HK-2 (cell line): ENCODE data around the gene STK39.
"Not testable (repeated sequence)": the region's sequence is repeated elsewhere in the genome, so short reads cannot be mapped to it uniquely, and the experiment has no call there.

Experiments used
- DNase-seq: peaks from one replicate; pipeline ENCODE4 v3.0.0-alpha.2; 2018; ENCODE audit not compliant: unreplicated experiment

STK39 gene

DNA sequence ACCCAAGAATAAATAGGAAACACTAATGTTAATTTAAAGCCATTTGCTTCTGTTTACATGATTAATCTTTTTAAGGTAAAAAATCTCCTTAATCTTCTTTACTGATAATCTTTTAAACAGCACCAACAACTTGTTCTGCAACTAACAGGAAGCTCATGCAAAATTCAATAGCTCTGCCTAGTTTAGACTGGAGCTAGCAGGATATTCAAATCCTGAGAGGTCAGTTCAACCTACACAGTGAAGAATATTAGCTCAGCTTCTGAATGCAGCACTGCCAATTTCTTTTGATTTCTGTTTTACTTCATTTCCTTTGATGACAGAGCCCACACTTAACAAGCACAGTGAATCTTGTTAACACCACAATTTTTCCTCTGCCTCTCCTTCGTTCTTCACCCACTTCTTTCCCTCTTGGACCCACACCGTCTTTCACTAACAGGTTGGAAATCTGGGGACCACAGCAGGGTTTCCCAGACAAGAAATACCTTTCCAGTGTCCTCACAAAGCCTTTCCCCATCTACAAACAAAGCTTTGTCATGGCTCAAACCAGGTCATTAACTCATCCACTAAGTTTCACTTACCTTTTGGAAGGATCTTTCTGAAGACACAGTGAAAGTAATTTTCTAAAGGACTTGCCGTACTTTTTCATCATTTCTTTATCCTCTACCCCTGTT lies 109.8 kb downstream of the STK39 start:
- no peak for DNase-seq

DNA sequence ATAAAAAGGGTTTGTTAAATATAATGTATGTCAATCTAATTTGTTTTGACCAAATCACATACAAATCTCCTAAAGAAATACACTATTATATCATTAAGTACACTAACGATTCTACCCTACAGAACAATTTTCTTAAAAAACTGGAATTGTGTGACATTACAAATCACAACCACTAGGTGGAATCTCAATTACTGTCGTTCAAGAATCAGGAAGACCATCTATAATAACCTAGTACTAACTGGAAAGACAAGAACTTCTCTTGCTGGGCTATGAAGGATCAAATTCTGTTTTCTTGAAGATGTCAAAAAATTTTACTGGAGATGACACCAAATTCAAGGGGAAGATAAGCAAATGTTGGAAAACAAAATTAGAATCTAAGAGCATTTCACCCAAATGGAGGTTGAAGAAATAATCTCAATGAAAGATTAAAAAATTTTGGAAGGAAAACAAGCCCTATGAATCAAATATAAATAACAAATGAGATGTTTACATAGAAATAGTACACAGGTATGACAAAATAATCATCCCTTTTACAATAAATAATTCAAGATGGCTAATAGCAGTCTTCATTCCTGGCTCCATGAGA lies 110.9 kb downstream of the STK39 start:
- no peak for DNase-seq

DNA sequence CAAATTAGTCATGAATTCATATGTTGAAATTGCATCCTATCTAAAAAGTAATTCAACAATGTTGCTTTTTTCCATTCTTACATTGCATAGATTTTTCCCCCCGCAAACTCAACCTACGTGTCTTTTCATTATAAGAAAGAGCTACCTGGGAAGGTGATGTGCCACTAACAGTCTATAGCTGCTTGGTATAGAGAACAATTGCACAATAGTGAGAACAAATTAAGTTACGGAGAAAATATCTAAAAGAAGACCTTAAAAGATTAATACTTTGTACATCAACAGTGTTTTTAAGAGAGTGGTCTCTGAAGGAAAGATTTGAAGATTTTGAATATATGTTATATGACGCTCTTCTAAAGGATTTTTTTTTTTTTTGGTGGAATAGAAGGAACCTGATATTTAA lies 111.8 kb downstream of the STK39 start:
- DNase-seq = no peak

DNA sequence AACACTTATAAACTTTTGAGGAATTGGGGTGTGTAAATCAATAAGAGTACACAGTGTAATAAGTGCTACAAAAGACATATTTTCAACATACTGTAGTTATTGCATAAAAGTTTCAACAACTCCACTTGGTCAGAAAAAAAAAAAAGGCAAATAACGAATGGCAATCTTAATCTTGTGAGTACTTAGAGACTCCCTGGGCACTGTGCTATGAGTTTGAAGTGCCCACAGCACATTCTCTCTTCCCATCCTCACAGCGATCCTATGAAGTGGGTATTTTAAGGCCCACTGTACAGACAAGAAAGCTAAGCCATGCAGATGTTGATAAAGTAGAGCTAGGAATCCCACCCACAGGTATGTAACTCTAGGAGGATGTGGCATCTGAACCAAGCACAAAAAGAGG lies 112.3 kb downstream of the STK39 start:
- no peak for DNase-seq

DNA sequence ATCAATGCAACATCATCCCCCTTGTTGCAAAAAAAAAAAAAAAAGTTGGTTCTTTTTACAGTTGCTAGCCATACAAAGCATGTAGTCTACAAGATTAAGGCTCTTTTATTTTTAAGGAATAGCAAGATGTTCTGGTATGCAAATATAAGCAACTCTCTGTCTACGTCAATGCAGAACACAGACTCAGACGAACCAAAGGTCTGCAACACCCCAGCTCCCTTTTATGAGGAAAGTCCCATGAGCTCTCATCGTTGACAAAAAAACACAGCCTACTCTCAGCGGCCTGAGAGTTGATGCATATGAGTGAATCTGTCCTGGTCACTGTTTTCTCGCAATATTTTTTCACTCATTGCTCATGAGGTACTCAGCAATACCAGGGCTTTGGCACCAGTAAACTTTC lies 112.9 kb downstream of the STK39 start:
- DNase-seq = no peak

DNA sequence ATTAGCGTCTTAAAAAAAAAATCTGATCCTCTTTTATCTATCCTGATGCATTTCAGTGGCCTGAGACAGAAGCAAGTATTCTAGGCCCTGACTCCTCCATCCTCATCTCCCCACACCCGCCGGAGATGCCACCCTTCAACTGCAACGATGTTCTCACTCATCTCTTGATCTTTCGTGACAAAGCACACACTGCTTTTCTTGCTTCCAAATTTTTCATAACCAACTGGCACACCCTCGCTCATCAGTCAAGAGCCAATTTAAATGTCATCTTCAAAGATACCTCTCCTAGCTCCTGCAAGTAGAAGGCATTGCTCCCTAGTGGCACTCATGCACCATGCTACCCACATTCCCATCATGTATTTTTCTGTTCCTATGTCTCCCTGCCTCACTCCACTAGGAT lies 115.0 kb downstream of the STK39 start:
- DNase-seq = no peak

DNA sequence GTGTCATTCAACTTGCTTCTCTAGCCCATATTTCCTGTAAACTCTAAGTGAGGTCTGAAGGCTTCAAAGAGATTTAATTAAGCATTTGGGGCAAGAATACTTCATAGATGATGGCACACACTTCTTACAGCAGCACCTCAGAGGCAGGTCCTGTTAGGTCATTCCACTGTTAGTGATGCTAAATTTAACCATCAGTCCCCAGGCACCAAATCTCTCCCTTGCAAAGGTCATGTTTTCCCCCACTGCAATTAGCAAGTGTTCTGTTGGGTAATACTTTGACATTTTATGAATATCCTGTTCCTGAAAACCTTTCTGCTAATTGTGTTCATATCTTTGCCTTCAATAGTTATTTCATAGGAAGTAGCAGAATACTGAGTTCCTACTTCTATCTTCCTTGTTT lies 117.0 kb downstream of the STK39 start:
- no peak for DNase-seq

DNA sequence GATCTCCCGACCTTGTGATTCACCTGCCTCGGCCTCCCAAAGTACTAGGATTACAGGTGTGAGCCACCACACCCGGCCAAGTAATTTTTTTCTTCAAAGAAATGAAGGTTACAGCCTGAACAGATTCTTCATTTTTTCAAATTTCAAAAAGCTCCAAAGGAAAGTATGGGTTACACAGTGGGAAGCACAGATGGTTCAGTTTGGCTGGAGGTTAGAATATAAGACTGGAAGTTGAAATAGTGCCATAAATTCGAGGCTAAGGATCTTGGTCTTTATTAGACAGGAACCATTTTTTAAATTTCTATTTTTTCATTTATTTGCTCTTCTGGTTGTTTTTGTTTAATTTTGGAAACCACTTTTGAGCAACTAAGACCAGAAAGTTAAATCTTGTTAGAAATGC lies 120.0 kb downstream of the STK39 start:
- DNase-seq = no peak

DNA sequence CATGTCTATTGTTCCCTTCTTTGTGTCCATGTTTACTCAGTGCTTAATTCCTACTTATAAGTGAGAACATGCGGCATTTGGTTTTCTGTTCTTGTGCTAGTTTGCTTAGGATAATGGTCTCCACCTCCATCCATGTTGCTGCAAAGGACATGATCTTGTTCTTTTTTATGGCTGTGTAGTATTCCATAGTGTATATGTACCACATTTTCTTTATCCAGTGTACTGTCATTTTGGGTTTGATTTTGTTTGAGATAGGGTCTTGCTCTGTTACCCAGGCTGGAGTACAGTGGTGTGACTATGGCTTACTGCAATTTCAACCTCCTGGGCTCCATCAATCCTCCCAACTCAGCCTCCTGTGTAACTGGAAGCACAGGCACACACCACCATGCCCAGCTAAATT lies 125.2 kb downstream of the STK39 start:
- DNase-seq = not testable (repeated sequence)

DNA sequence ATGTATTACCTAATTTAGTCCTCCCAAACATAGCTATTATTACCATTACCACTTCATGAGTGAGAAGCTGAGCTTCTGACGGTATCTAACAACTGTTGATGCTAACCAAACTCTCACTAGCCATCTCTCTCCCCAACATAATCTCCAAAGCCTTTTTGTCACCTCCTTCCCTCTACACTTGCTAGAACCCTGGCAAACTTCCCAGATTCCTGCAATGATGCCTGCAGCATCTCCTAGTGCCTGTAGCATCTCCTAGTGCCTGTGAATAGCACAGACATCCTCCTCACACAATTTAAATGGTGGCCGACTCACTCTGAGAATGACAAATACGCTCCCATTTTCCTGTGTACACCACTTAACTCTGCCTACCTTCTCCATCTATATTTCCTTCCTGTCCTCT lies 126.7 kb downstream of the STK39 start:
- no peak for DNase-seq

DNA sequence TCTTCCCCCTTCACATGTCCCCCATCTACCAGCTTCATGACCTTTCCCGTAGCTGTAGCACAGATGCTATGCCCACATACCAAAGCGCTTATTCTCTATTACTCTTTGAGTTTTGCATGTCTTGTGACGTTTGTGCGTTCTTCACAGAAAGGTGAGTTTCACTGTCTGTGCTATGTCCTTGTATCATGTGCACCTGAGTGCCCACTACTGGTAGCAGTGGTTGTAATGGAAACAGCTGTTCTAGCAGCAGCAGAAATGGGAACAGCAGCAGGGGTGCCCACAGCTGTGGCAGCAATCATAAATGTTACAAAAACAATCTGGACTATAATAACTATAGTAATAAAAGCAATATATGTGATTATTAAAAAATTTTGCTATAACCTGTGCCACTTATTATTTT lies 127.1 kb downstream of the STK39 start:
- DNase-seq = no peak

DNA sequence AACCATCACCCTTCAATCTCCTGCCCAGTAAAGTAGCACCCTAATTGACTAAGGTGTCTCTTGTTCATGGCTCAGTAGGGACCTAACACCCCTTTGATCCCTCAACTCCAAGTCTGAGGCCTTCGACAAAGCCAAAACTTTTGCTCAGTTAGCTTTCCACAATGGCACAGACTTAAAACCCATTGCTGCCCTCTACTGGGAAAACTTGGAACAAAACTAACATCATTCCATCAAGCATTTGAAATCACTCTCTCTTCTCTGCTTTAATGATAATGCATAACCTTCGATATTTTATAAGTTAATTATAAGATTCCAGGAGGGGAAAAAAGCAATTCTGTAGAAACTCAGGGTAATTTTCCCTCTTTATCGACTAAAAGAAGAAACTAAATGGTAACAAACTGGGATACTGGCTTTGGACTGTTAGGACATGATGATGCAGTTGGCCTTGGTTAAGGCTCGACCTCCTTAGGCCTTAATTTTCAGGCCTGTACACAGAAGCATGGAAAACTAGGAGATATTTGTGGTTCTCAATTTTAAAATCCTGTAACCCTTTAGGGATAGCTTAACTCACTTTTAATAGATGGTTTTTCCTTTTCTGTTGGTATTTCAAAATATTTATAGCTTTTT lies 127.8 kb downstream of the STK39 start:
- DNase-seq = no peak

DNA sequence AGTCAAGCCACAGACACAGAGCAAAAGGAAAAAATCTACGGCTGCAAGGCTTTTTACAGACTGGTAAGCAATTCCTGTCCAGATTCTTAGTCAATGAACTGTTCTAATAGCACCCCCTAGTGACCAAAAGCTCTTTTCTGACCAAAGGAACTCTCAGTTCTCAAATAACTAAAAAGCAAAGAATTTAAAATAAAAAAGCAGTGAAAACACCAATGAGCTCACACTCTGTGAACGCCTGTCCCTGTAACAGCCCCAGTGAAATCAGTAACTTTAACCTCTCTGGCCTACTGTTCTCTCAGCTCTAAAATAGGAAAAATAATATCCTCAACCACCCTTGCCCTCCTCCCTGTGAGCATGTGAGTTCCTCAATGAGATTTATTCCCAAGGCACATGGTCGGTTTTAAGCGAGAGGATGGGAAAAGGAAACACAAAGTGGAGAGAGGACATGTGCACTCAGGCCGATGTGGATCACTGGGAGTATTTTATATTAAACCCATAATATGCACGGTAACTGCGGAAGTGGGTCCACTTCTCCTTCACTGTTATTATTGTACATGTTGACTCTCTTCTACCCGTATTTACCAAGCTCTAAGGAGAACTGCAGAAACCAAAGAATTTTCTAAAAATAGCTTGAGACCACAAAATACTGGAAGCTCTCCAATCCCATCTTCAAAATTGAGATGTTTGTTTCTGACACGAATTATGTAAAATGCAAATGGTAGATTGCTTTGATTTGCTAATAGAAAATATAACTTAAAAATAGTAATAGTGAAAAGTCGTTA lies 128.5 kb downstream of the STK39 start:
- peak; percentile 20 for DNase-seq

DNA sequence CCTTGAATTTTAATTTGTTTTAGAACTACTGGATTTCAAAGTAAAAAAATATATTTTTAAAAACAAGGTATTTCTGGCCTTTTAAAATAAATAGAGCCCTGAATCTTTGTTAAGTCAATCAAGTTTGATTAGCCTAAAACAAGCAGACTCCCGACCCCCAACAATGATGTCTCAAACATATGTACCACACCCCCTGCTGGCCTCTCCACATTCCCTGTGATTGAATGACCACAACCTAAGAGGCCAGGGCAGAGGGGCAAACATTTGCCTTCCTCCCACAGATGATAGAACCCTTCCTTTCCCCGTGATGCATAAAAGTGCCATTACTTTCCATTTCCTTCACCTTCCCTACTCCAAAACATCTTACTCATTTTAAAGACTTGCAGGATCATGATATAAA lies 130.9 kb downstream of the STK39 start:
- no peak for DNase-seq

DNA sequence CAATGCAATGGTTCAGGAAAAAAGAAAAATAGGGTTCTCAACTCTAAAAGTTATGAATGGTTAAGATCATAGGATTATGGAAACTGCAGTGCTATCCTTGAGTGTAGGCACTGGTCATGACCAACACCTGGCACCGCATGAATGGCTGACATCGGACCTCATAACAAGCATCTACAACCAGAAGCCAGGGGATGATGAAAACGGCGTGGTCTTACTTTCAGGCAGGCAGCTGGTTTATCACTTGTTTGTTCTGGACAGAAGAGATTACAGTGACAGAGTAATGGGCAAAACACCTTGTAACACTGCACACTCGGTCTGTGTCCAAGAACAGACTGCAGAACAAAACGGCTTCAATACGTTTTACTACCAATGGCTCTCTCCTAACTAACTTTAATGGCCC lies 132.8 kb downstream of the STK39 start:
- no peak for DNase-seq

DNA sequence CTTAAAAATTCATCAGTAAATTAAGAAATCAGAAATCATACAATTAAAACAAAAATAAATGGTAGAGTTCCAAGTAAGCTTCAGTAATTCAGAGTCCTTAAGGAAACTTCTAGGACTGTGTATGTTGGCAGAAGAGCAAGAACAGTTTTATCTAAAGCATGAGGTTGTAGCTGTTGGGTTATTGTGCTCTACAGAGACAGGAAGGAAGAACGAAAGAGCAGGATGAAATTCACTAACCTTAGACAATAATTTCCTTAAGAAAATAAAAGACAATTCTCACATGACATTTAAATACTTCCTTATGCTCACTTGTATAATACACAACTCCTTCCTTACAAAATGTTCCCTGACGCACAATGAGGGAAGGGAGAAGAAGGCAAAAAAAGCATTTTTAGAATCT lies 133.4 kb downstream of the STK39 start:
- no peak for DNase-seq

DNA sequence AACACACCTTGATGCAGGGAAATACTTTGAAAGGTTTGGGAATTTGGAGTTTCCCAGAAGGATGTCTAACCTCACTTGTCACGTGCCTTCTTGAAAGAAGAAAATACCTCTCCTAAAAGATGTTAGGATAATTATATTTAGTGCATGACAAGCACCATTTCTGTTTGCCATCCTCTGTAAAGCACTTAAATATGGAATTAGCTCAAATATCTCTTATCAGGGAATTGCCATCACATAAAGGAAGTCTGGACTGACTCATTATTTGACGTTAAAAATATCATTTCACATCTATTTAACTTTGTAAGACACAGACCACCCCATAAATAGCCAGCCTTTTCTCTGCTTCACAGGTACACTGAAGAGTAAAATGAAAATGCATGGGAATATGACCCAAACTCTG lies 140.1 kb downstream of the STK39 start:
- no peak for DNase-seq

DNA sequence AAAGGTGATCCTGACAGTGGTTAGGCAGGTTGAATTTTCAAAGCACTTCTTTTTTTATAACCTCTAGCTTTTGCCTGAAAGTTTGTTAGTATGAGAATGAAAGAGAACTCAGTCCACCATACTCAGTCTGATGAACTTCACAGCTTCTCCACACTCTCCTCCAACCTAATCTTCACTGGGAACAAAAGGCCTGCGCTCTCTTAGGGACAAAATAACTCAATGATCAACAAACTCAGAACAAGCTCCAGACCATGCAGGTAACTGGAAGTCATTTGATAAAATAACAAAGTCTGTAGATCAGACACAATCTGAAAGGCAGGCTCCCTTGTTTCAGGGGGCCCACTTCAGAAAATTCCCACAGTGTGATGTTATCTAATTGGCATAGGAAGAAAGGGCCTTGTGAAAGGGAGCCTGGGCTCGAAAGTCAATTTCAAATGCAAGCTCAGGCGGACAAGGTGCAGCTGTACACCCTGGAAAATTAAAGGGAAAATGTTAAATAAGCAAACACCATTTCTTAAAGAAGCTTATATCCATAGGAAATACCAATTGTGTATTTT lies 142.2 kb downstream of the STK39 start:
- DNase-seq = no peak

DNA sequence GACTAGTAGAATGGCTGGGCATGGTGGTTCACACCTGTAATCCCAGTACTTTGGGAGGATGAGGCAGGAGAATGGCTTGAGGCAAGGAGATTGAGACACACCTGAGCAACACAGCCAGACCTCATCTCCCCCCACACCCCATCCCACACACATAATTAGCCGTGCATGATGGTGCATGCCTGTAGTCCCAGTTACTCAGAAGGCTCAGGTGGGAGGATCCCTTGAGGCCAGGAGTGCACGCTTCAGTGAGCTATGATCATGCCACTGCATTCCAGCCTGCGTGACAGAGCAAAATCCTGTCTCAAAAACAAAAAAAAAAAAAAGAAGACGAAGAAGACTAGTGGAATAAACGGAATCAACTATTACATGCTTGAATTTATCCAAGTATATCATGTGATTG lies 150.0 kb downstream of the STK39 start:
- peak; percentile 75 for DNase-seq

DNA sequence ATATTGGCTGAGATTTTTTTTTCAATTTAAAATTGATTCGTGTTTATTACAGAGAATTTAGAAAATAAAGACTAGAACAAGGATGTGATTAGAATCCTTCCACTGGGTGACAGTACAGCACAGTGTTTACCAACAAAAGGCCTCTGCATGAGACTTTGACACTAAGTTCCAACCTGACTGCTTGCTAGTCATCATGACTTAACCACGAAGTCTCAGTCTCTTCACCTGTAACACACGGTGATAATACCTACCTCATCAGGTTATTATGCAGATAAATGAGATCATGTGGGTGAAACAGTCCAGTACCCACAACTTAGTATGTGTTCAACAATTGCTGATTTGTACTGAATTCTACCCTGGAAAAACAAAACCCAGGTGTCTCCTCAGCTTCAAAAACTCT lies 151.2 kb downstream of the STK39 start:
- no peak for DNase-seq

DNA sequence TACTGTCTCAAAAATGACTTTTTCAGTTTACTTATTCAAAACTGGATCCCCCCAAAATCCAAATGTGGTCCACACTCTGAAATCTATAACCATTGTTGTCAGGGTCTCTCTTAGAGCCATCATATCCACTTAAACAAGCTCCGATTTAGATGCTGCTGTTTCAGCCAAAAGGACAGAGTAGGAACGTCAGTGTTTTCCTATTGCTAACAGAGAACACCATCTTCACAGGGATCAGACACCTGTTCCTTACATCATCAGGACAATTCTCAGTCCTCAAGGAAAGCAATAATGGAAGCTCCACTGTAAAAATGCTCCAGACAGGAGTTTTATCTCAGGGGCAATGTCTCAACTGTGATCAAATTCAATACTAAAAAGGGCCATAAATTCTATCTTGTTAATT lies 155.4 kb downstream of the STK39 start:
- no peak for DNase-seq

DNA sequence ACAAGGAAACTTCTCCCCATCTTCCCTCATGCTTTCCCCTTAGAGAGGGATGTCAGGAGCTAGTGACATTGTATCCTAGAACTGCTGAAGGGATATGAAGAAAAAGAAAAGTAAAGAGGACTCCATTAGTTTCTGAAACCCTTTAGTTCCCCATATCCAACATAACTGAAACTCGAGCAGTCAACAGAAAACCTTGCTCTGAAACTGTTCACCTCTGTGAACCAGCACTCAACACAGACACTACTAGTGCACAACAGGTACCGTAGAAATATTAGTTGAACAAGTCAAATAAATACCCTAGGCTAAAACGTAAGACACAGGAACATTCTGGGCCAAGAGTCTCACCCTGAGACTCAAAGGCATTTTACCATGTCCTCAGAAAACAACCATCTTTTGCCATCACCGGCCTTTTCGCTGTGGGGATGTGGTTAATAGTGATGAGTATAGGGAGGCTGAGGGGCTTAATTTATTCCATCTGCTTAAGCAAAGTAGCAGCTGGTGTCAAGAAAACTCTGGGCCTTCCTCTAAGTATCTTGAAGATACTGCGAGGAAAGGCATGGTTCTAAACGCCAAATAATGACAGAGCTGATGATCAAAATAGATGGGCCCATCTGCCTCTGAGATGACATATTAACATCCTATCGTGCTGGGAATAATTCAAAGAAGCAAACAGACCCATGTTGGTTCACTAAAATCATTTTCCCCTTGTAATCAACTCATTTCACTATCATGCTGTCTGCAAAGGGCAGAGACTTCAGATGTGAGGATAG lies 156.8 kb downstream of the STK39 start:
- no peak for DNase-seq
